Measurements from ENCODE around the gene ABHD14A. TPM values are rescaled to one million over a fixed set of nuclear protein-coding genes. Genes with fewer than 3 reads are reported as not detected.

The ABHD14A gene
- total RNA-seq, 4 donors from 2014 or later, result 1.8 to 16.6 (median 10.5) TPM

DNA sequence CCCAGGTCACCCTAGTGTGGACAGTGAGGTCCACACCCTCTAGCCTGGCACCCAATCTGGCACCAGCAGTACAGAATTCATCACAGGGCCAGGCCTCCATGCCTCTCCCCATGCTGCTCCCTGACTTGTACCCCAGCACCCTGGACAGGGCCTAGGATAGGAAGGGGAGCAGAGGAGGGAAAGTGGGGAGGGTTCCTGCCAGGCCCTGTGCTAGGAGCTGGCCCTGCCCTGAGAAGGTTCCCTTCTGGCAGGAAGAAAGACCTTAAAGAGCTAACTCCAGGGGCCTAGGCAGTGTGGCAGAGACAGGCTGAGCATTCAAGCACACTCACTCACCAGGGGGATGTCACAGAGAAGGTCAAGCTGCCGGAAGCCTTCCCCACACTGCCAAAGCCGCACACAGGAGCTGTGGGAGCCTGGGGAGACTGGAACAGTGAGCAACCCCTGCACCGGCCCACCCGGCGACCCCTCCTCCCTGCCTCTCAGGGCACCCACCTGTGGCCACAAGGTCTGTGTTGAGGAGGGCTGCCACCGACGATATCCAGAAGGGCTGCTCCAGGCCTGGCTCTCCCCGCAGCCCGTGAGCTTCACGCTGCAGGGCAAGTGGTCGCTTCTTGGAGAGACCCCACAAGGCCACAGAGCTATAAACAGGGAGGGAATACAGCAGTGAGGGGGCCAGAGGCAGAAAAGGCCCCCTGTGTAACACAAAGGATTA is 40.6 kb upstream of the ABHD14A start:
- no peak overlapping the region for H3K27ac ChIP-seq
- no peak overlapping the region for H3K4me3 ChIP-seq
- no peak for DNase-seq
- no peaks in the 10 kb centered on the region for H3K9me3 ChIP-seq
- no peaks in the 10 kb centered on the region for H3K4me1 ChIP-seq
- no peaks in the 10 kb centered on the region for H3K36me3 ChIP-seq
- intact Hi-C loops (cut with DNase I; ENCODE audit: low total_unique reads), result no loop called here
- H3K27me3 ChIP-seq, result no peaks in the 10 kb centered on the region
- TF ChIP-seq POLR2A (IDR thresholded peaks at IDR 0.05), result no peak

GRCh38 chr3:51934991-51935885 is 39.6 kb upstream of the ABHD14A start:
- H3K36me3 ChIP-seq, result no peaks in the 10 kb centered on the region

GRCh38 chr3:51935886-51936755 is 38.7 kb upstream of the ABHD14A start:
- no peaks in the 10 kb centered on the region for H3K36me3 ChIP-seq

More at GRCh38 chr3:51934991-51935885, 39.6 kb upstream of the ABHD14A start:
- no peaks in the 10 kb centered on the region for H3K9me3 ChIP-seq
- intact Hi-C loops (cut with DNase I; ENCODE audit: low total_unique reads), result no loop called here
- TF ChIP-seq CTCF (IDR thresholded peaks at IDR 0.05) (no peak), POLR2A (IDR thresholded peaks at IDR 0.05) (no peak)
- H3K27ac ChIP-seq, result no peak overlapping the region
- no peaks in the 10 kb centered on the region for H3K27me3 ChIP-seq
- no peak for DNase-seq
- H3K4me3 ChIP-seq, result no peak overlapping the region
- H3K4me1 ChIP-seq, result no peaks in the 10 kb centered on the region

GRCh38 chr3:51937014-51937413 is 37.9 kb upstream of the ABHD14A start:
- TF ChIP-seq POLR2A (IDR thresholded peaks at IDR 0.05), result no peak
- TF ChIP-seq CTCF (IDR thresholded peaks at IDR 0.05), result no peak
- H3K27ac ChIP-seq, result no peak overlapping the region
- H3K9me3 ChIP-seq, result no peaks in the 10 kb centered on the region
- intact Hi-C loops (cut with DNase I; ENCODE audit: low total_unique reads), result no loop called here
- no peak for DNase-seq
- H3K4me1 ChIP-seq, result peaks cover 0 to 6% of the 10 kb centered on the region in 2 donors
- H3K27me3 ChIP-seq, result no peaks in the 10 kb centered on the region
- no peaks in the 10 kb centered on the region for H3K36me3 ChIP-seq
- H3K4me3 ChIP-seq, result no peak overlapping the region

More at GRCh38 chr3:51935886-51936755, 38.7 kb upstream of the ABHD14A start:
- no peak for TF ChIP-seq POLR2A (IDR thresholded peaks at IDR 0.05)
- TF ChIP-seq CTCF (IDR thresholded peaks at IDR 0.05), result no peak
- no peak for DNase-seq
- Histone ChIP-seq H3K4me1 (peaks cover 0 to 4% of the 10 kb centered on the region in 2 donors), H3K27ac (no peak overlapping the region), H3K27me3 (no peaks in the 10 kb centered on the region), H3K4me3 (no peak overlapping the region), H3K9me3 (no peaks in the 10 kb centered on the region)
- intact Hi-C loops (cut with DNase I; ENCODE audit: low total_unique reads), result no loop called here

All from uterus (tissue), 4 donors.